Activated CD8-positive, alpha-beta T cell treated with anti-CD3 and anti-CD28 coated beads for 36 hours (primary cell): ENCODE measurements around the gene CLSTN3. TPM values are rescaled to one million over a fixed set of nuclear protein-coding genes. Genes with fewer than 3 reads are reported as not detected.

ENCODE experiments used
- ATAC-seq: fragments of 200-7000 bp; cut with Tn5 transposase; one replicate; pipeline ENCODE4 v1.10.0; 2021; ENCODE audit warnings: mild to moderate bottlenecking, moderate library complexity
- CTCF ChIA-PET: fragments of 350-600 bp; sonication (Branson Sonifier 250); formaldehyde crosslinking; loops from one replicate; lab custom pipeline; 2021; ENCODE audit warnings: antibody characterized with exemption; lab: Charles Lee
- POLR2A ChIA-PET: fragments of 350-600 bp; sonication (Branson Sonifier 250); formaldehyde crosslinking; loops from one replicate; lab custom pipeline; 2021; ENCODE audit warnings: antibody characterized with exemption; lab: Charles Lee
- DNase-seq: peaks from one replicate; pipeline ENCODE4 v3.0.0-alpha.2; 2020
- H3K27ac Mint-ChIP-seq: one replicate; pipeline ENCODE4 v1.8.0; 2021; ENCODE audit warnings: mild to moderate bottlenecking, mixed read lengths
- H3K27me3 Mint-ChIP-seq: one replicate; pipeline ENCODE4 v1.8.0; 2021; ENCODE audit warnings: mixed read lengths
- H3K36me3 Mint-ChIP-seq: one replicate; pipeline ENCODE4 v1.8.0; 2021; ENCODE audit warnings: low read depth, mixed read lengths
- H3K4me1 Mint-ChIP-seq: one replicate; pipeline ENCODE4 v1.8.0; 2021; ENCODE audit warnings: low read depth, mixed read lengths
- H3K4me3 Mint-ChIP-seq: one replicate; pipeline ENCODE4 v1.8.0; 2021; ENCODE audit warnings: mild to moderate bottlenecking, moderate library complexity, mixed read lengths
- H3K9me3 Mint-ChIP-seq: one replicate; pipeline ENCODE4 v1.8.0; 2021; ENCODE audit warnings: mixed read lengths
- intact Hi-C: fragments of 100-400 bp; cut with micrococcal nuclease; formaldehyde crosslinking; loops from one replicate; pipeline ENCODE4 v1.10.0; 2022
- total RNA-seq, 2 experiments: library from RNA; stranded (reverse); gene quantifications; one replicate each; pipeline ENCODE4 v1.2.3, GENCODE V29; 2021
- TF ChIP-seq, protein P1 (sequence below): fragments of 200-600 bp; IDR thresholded peaks from one replicate; pipeline ENCODE4 v1.8.0; 2022; ENCODE audit warnings: antibody characterized with exemption, mild to moderate bottlenecking

Gene CLSTN3
- total RNA-seq, 2 experiments from 2014 or later = 29.0 to 30.8 TPM

DNA sequence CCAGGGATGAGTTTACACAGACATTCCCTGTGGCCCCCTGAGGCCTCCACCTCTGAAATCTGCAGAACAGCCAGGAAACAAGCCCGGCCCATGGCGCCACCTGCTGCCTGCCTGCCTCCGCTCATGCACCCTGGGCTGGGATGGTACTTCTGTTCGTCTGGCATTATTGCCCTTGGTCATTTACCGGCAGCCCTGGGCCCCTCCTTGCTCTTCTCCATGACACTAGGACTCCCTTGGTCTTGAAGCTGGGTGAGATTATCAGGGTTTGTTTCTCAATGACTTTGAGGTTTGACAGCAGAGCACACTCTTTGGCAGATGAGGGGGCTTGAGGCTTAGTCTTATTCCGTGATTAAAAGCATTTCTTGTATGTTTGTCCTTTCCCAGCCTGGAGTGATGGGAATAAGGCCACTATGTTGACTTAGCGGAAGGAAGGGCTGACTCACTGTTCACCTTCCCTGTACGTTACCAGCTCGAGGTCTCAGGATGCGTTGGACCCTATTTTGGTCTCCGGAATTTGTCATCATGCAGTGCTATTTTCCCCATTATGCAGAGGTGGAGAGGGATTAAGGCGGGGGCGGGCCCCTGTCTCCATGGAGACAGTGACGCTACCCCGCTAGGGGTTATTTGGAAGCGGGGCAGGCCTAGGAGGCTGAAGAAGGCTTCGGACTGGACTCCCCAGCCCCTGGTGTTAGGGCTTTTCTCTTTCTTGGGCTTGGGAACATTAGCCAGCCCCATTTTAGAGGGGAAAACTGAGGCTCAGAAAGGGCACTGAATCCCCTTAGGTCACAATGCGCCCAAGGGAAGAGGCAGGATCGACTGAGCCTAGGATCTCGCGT lies 58.6 kb downstream of the CLSTN3 start:
- Mint-ChIP-seq H3K9me3 (no peaks in the 10 kb centered on the region), H3K36me3 (peaks cover 28% of the 10 kb centered on the region), H3K4me3 (peak overlapping the region; percentile 88), H3K27me3 (no peaks in the 10 kb centered on the region), H3K4me1 (peaks cover 36% of the 10 kb centered on the region), H3K27ac (peak overlapping the region; percentile 94)
- ChIA-PET CTCF (interaction anchor here (0.6 to 2.4 kb wide), 6 partner anchors 11 to 76 kb away, joined by 3 to 8 read pairs (median 4); no protein-coding TSS in a partner anchor), POLR2A (interaction anchor here (0.8 to 1.3 kb wide), 4 partner anchors 58 to 245 kb away, joined by 4 to 5 read pairs (median 4); partner anchors contain the start of genes LPCAT3 and RNU7-1)
- ATAC-seq (peak; percentile 61), DNase-seq (peak; percentile 86)
- intact Hi-C loops = loop anchor here (5.0 kb wide), 1 partner anchor 46 kb away; no protein-coding TSS in a partner anchor
- TF ChIP-seq, protein P1, sequence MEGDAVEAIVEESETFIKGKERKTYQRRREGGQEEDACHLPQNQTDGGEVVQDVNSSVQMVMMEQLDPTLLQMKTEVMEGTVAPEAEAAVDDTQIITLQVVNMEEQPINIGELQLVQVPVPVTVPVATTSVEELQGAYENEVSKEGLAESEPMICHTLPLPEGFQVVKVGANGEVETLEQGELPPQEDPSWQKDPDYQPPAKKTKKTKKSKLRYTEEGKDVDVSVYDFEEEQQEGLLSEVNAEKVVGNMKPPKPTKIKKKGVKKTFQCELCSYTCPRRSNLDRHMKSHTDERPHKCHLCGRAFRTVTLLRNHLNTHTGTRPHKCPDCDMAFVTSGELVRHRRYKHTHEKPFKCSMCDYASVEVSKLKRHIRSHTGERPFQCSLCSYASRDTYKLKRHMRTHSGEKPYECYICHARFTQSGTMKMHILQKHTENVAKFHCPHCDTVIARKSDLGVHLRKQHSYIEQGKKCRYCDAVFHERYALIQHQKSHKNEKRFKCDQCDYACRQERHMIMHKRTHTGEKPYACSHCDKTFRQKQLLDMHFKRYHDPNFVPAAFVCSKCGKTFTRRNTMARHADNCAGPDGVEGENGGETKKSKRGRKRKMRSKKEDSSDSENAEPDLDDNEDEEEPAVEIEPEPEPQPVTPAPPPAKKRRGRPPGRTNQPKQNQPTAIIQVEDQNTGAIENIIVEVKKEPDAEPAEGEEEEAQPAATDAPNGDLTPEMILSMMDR = peak; percentile 71

DNA sequence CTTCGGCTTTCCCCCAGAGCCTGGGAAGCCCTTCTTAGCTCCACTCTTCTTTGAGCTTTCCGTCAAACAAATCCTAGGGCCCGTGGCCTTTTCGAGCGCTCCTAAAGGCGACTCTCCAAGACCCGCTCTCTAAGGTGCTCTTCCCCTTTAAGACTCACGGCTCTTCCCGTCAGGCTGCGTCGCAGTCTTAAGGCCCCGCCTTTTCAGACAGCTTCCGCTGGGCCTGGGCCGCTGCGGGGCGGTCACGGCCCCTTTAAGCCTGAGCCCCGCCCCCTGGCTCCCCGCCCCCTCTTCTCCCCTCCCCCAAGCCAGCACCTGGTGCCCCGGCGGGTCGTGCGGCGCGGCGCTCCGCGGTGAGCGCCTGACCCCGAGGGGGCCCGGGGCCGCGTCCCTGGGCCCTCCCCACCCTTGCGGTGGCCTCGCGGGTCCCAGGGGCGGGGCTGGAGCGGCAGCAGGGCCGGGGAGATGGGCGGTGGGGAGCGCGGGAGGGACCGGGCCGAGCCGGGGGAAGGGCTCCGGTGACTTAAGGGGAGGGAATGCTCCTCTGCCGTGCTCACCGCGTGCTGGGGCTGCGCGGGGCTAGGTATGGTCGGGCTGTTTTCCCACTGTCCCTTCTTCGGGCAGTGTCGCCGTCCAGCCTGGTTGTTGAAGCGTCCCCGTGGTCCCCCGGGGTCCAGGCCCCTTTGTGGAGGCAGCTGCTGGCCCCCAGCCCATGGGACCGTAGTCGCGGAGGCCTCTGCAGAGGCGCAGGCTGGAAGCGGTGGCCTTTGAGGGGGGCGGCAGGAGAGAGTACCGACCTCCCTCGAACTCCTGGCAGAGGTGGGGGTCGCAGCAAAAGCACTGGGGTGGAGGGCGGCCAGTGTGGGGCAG lies 59.5 kb downstream of the CLSTN3 start, which contains the start of gene PEX5:
PEX5 (plus strand) TSS at position 289 of the 870 bp plus-strand sequence. CDS start 692 bp downstream, outside the sequence.
- POLR2A ChIA-PET = interaction anchor here (0.8 to 1.3 kb wide), 6 partner anchors 14 to 246 kb away, joined by 3 to 5 read pairs (median 4); partner anchors contain the start of genes LPCAT3 and RNU7-1
- H3K9me3 Mint-ChIP-seq = no peaks in the 10 kb centered on the region
- H3K27ac Mint-ChIP-seq = peak within 1 kb of the TSS; percentile 94
- ATAC-seq = peak; percentile 94
- H3K4me3 Mint-ChIP-seq = peak within 1 kb of the TSS; percentile 88
- H3K4me1 Mint-ChIP-seq = peaks cover 42% of the 10 kb centered on the region
- DNase-seq = peak; percentile 88
- TF ChIP-seq, protein P1 = no peak
- intact Hi-C loops = loop anchor here (5.0 kb wide), 1 partner anchor 47 kb away; no protein-coding TSS in a partner anchor
- CTCF ChIA-PET = interaction anchor here (1.4 to 2.4 kb wide), 3 partner anchors 12 to 77 kb away, joined by 4 to 8 read pairs (median 8); no protein-coding TSS in a partner anchor
- H3K27me3 Mint-ChIP-seq = no peaks in the 10 kb centered on the region
- H3K36me3 Mint-ChIP-seq = peaks cover 33% of the 10 kb centered on the region

DNA sequence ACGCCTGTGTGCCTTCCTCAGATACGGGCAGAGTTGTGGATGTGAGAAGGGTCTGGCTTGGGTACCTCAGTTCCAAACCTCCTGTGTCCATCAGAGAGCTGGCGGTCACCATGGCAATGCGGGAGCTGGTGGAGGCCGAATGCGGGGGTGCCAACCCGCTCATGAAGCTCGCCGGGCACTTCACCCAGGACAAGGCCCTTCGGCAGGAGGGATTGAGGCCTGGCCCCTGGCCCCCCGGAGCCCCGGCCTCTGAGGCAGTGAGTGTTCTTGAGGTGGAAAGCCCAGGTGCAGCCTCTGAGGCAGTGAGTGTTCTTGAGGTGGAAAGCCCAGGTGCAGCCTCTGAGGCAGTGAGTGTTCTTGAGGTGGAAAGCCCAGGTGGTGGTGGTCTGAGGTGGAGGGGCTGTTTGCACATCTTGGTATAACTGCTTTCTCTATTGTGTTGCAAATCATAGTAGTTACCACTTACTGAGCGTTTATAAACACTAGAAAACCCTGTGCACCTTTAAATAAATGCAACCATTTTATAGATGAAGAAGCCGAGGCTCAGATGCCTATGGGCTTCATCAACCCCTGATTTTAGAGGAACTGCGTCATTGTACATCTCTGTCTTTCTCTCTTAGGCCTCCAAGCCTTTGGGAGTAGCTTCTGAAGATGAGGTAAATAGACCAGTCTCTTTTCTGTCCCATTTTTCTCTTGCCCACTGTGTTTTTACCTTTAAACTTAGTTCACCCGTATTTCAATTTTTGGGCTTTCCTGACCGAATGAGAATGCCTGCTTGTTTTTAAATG lies 60.3 kb downstream of the CLSTN3 start:
- intact Hi-C loops = no loop called here
- POLR2A ChIA-PET = interaction anchor here (1.0 kb wide), 2 partner anchors 14 to 21 kb away, joined by 3 read pairs; no protein-coding TSS in a partner anchor
- peak overlapping the region; percentile 88 for H3K4me3 Mint-ChIP-seq

DNA sequence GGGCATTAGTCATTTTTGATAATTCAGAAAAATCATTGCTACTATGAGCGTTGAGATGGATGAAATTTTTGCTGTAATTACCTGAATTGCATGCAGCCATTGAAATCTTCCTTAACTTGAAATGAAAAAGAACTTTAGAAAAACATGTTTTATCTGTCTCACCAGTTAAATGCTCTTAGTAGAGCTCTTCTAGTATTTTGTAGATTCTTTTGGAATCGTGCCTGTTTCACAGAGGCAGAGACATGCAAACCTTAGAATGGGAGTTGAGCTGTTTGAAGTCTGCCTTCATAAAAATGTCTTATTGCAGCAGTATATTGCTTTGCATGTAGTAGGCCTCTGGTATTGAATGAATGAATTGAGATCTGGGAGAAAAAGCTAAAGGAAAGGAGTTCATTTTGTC lies 63.5 kb downstream of the CLSTN3 start:
- intact Hi-C loops = no loop called here
- ChIA-PET POLR2A (no interaction called here), CTCF (interaction anchor here (0.9 to 2.4 kb wide), 6 partner anchors 12 to 249 kb away, joined by 3 to 7 read pairs (median 5); partner anchors contain the start of gene C12orf57)
- DNase-seq (no peak), ATAC-seq (no peak)
- H3K9me3 Mint-ChIP-seq = no peaks in the 10 kb centered on the region
- peaks cover 47% of the 10 kb centered on the region for H3K36me3 Mint-ChIP-seq
- H3K27ac Mint-ChIP-seq = no peak overlapping the region
- peaks cover 43% of the 10 kb centered on the region for H3K4me1 Mint-ChIP-seq
- H3K4me3 Mint-ChIP-seq = no peak overlapping the region
- TF ChIP-seq, protein P1 = no peak
- H3K27me3 Mint-ChIP-seq = no peaks in the 10 kb centered on the region

More for the DNA sequence above, 60.3 kb downstream of the CLSTN3 start:
- Mint-ChIP-seq H3K27ac (peak overlapping the region; percentile 84), H3K4me1 (peaks cover 48% of the 10 kb centered on the region), H3K27me3 (no peaks in the 10 kb centered on the region), H3K36me3 (peaks cover 40% of the 10 kb centered on the region), H3K9me3 (no peaks in the 10 kb centered on the region)
- ATAC-seq = no peak
- DNase-seq = peak; percentile 21
- TF ChIP-seq, protein P1 = no peak
- CTCF ChIA-PET = interaction anchor here (2.4 kb wide), 1 partner anchor 78 kb away, joined by 8 read pairs; no protein-coding TSS in a partner anchor
